Dedifferentiated amniotic fluid mesenchymal stem cell (primary cell): Measurements from ENCODE around the gene CTIF.

Experiments
- DNase-seq: peaks from one replicate; pipeline ENCODE4 v3.0.0-alpha.2; 2016; ENCODE audit errors: extremely low spot score

Gene CTIF

DNA sequence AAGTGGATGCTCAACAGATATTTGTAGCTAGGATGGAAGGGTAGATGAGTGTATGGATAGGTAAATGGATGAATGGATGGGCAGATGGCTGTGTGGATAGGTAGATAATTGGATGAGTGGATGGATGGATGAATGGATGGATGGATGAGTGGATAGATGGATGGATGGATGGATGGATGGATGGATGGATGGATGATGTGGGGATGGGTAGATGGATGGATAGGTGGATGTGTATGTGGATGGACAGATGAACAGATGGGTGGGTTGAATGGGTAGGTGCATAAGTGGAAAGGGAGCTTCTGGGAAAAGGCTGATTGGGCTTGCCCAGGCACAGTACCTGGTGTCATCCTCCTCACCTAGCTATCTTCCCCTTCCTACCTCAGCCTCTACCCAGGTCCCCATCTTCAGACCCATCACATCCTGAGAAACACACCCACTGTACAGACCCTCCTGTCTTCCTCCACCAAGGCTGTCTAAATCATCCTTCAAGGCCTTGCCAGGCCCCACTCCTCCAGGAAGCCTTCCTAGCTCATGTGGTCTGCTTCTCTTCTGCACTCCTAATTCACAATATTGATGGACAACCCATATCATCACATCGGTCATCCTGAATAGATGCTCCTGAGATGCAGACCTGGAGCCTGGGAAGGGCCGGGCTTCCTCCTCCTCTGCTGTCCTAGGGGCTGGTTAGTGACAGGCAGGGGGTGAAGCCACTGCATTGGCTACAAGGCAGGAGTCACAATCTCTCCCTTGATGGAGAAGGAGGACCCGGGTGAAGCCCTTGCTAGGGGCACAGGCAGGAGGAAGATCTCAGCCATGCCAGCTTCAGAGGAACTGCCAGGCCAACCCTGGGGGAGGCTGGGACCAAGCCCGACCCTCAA, 362.6 kb downstream of the CTIF start:
- no peak for DNase-seq

DNA sequence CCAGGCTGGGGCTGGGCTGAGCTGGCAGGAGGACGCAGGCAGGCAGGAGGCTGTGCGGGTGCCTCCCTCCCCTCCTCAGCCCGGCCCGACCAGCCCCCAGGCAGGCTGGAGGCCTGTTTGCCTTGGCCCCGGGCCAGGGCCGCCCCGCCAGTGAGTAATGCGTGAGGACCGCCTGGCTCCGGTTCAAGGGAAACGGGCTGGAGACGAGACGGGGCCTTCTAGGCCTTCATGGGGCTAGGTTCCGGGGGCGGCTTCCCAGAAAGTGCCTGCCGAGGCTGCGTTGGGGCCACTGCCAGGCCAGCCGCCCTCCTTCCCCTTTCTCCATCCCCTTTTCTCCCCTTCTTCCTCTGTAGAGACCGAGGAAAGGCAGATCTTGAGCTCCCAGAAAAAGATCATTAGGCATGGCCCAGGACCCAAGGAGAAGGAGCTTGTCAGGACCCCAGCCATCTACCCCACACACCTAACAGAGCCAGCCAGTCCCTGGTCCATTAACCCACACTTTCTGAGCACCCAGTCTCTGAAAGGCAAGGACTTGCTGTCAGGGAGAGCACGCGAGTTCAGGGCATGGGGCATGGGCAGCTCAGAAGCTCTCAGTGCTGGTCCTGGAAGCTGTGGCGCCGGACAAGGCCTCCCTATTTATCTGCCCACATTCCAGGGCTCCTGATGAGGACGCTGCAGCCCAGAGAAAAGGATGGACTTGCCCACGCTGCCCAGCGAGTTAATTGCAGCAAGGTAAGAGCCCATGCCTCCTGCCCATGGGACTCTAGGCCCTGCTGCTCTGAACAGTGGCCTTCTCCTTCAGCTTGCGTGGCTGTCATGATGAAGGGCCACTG, 363.4 kb downstream of the CTIF start:
- DNase-seq, result peak; percentile 81

DNA sequence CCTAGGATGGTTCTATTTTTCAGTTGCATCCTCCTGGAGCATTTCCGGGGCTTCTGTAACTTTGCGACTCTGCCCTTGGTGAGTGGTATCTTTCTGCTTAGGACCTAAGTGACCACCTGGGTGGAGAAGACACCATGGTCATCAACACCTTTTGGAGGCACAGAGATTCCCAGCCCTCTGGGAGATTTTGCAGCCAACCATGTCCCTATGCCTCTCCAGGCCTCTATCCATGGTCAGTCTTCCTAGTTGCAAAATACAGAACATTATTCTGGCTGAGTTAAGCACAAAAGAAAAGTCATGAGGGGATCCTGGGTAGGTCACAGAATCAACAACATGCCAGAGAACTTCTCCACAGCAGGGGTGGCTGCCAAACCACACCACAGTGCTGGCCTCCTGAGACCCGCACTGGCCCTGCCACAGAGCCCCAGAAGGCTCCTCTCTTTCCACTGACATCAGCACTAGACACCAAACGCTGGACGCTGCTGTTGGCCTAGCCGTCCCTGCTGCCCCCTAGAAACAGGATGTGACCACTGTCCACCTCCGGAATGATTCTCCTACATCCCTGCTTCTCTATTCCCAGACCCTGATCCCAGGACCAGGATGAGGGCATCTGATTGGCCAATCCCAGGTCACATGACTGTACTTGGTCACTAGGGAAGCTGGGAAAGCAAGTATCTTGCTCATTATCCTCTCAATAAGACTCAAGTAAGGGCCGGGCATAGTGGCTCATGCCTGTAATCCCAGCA, 364.2 kb downstream of the CTIF start:
- no peak for DNase-seq

DNA sequence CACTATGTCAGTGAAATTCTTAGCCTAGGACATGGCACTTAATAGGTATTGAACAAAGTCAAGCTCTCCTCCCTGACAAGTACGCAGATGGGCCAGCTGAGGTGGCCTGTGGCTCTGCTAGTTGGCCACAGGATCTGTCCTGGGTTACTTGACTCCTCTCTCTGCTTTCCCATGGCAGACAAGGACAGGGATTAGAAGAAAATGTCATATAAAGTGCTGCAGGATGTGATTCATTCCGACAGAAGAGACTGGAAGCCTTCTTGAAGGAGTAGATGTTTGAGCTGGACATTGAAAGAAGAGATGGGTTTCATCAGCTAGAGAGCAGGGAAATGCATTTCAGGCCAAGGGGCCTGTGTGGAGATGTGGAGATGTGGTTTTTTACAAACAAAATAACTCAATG, 365.3 kb downstream of the CTIF start:
- no peak for DNase-seq

DNA sequence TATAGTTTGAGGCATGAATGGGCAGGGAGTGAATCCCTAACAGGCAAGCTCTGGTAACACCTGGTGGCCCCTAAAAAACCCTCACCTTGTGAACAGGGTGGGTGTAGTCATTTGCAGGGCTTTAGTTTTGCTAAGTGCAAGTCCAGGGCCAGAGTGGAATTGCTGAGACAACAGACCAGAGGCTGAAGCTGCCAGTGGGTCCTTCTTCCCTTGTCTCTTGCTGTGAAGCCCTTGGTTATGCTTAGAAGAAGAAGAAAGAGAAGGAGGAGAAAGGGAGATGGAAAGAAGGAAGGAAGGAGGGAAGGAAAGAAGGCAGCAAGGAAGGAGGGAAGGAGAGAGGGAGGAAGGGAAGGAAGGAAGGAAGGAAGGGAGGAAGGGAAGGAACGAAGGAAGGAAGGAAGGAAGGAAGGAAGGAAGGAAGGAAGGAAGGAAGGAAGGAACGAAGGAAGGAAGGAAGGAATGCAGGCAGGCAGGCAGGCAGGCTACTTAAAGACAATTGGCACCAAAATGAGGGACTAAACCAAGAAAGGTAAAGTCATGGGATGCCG, 366.1 kb downstream of the CTIF start:
- DNase-seq, result no peak

DNA sequence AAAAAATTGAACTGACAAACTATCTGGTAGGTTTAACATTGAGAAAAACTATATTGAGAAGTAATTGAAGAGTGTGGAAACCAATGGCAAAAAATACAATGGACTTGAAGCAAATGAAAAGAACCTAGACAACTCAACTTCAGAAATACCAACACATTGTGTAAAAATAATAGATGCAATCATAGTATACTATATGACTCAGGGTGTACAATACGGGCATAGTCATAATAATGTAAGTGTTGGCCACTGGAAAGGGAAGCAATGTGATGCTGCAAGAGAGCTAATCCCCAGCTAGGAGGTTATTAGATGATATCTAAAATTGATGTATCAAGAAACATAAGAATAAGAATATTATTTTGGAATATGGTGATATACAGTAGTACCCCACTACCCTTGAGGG, 366.7 kb downstream of the CTIF start:
- DNase-seq, result no peak

DNA sequence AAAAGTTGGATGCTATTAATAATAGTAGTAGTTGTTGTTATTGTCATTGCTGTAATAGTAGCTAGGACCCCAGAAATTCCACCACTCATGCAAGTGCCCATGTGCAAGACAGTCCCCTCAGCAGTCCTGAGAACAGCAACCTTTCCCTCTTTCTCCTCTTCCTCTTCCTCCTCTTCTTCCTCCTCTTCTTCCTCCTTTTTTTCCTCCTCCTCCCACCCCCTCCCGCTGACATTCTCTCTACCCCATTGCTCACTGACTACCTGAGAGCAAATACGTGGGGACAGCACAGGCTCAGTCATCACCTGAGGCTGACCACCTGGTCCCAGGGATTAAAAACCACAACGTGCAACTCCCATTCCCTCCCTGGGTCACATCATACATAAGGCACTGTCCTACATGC, 370.1 kb downstream of the CTIF start:
- no peak for DNase-seq

DNA sequence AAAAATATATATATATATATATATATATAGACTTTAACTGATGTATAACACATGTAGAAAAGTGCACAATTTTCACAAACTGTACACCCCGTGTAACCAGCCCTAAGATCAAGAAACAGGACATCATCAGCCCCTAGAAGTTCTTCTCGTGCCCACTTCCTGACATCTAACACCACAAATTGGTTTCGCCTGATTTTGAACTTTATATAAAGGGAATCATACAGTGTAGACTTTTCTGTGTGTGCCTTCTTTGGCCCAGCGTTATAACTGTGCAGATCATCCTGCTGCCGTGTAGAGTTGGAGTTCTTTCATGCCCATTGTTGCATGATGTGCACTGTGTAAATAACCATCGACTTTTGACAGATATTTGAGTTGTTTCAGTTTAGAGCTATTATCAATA, 370.9 kb downstream of the CTIF start:
- no peak for DNase-seq

DNA sequence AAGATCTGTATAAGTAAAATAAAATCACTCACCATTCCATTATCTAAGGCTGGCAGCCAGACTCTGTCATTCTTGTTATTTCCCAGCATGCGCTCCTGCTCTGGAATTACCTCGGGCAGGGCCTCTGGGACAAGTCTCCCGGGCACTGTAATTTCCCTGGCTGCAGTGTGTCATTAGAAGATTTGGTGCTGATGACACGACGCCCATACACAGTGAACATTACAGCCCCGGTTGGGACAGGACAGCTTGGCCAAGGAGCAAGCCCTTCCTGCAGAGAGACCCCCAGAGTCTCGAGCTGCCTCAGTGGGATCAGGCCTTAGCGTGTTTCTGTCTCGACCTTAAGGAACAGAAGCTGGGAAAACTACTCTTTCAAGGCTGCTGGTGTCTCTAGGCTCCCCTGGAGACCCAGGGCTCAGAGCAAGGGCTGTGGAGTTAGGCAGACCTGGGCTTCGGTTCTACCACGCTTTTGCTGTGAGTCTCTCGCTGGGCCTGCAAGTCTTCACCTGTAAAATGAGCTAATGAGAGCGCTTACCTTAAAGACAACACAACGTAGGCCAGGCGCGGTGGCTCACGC, 372.2 kb downstream of the CTIF start:
- DNase-seq, result no peak
